ENCODE measurements around the gene YTHDF2.

GRCh38 chr1:28789816-28790215 is 53.1 kb downstream of the YTHDF2 start:
- TF ChIP-seq CTCF (conservative IDR thresholded peaks at IDR 0.05 in 1 of 2, IDR thresholded peaks at IDR 0.05 in 1 of 2; ENCODE audit: extremely low read depth in 1 of 2, insufficient read depth in 1 of 2, low read depth in 1 of 2, low read length in 2 of 2) (no peak), EZH2 (IDR thresholded peaks at IDR 0.05; ENCODE audit: borderline replicate concordance, low read length) (no peak)

Data from mammary epithelial cell (primary cell).